ENCODE measurements around the gene PABPN1.

Gene PABPN1

DNA sequence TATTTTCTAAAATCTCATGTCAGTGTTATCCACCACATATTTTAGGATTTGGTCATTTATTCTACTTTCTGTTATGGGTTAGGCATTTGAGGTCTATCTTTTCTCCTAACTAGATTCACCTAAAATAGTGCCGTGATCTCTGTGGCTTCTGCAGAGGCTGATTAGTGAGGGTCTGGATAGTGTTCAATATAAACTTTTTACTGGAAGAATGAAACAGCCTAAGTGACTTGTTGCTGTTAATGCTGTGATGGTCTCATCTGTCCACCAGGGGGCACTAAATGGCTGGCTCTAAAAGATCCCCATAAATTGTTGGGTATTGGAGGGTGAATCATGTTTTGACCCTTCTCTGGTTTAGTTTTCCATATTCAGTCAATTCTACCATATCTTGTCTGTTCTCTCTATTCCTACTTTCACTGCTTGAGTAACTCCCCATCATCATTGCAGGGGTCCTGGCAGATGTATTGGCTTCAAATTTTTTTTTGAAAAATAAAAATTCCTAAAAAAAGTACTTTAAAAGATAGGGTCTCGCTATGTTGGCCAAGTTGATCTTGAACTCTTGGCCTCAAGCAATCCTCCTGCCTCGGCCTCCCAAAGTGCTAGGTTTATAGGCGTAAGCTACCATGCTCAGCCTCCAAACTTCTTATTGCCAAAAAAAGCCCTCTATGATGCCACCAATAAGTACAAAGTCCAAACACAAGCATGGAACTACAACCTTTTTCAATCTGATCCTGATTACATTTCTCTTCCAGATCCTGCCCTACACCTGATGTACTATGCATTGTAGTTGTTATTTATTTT is 6.9 kb downstream of the PABPN1 start:
- peak; percentile 77 to 88 for DNase-seq
- no peak for TF ChIP-seq POLR2A (IDR thresholded peaks at IDR 0.05; ENCODE audit: low read length)
- TF ChIP-seq GATA1 (IDR thresholded peaks at IDR 0.05; ENCODE audit: low read depth, low read length): no peak

DNA sequence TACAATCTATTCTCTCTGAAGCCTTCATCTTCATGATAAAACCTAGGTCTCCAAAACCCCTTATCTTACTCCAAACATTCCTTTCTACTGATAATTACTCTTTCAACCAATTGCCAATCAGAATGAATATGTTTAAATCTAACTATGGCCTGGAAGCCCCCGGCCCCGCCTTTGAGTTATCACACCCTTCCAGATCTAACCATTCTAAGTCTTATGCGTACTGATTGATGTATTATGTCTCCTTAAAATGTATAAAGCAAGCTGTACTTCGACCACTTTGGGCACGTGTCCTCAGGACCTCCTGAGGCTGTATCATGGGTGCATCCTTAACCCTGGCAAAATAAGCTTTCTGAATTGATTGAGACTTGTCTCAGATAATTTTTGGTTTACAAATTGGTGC is 14.4 kb downstream of the PABPN1 start:
- TF ChIP-seq POLR2A (IDR thresholded peaks at IDR 0.05; ENCODE audit: low read length) (no peak), GATA1 (IDR thresholded peaks at IDR 0.05; ENCODE audit: low read depth, low read length) (no peak)
- DNase-seq: peak in 1 of 2 experiments; percentile 20

DNA sequence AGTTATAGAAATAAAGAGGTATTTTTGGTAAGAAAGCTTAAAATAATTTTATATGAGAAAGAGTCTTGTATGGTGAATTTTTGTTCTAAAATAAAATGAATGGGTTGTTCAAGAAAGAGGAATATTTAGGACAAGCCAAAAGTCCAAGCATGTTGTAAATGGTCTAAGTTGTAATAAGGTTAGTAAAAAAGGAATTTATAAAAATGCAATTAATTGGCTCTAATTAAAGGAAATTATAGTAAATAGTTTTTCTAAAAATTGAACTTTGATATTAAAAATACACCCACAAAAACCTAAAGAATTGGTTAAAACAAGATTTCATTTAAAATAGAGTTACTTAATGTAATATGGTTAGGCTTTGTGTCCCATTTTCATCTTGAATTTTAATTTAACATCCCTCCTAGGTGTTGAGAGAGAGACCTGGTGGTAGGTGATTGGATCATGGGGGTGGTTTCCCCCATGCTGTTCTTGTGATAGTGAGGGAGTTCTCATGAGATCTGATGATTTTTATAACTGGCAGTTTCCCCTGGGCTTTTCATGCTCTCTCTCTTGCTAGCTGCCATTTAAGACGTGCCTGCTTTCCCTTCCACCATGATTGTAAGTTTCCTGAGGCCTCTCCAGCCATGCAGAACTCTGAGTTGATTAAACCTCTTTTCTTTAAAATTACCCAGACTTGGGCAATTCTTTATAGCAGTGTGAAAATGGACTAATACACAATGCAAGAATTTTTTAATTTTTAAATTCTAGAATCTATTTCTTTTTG is 18.4 kb downstream of the PABPN1 start:
- TF ChIP-seq POLR2A (IDR thresholded peaks at IDR 0.05; ENCODE audit: low read length) (no peak), GATA1 (IDR thresholded peaks at IDR 0.05; ENCODE audit: low read depth, low read length) (no peak)
- DNase-seq: no peak

DNA sequence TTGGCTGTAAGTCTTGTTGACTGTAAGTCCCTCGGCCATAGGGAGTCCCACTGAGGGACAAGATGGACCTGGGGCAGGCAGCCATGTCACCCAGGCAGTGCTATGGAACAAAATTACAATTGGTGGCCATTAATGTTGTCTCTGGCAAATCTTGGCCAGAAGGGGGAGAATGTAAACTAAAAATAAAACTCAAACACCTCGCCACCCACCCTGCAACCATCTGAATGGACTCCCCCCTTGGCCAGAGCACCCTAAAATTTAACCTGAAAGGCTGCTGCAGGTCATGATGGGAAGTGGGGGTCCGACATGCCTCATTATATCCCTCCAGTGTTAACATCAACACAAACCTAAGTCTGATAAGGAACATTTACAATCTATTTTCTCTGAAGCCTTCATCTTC is 23.2 kb downstream of the PABPN1 start:
- no peak for DNase-seq
- TF ChIP-seq POLR2A (IDR thresholded peaks at IDR 0.05; ENCODE audit: low read length): no peak
- TF ChIP-seq GATA1 (IDR thresholded peaks at IDR 0.05; ENCODE audit: low read depth, low read length): no peak

DNA sequence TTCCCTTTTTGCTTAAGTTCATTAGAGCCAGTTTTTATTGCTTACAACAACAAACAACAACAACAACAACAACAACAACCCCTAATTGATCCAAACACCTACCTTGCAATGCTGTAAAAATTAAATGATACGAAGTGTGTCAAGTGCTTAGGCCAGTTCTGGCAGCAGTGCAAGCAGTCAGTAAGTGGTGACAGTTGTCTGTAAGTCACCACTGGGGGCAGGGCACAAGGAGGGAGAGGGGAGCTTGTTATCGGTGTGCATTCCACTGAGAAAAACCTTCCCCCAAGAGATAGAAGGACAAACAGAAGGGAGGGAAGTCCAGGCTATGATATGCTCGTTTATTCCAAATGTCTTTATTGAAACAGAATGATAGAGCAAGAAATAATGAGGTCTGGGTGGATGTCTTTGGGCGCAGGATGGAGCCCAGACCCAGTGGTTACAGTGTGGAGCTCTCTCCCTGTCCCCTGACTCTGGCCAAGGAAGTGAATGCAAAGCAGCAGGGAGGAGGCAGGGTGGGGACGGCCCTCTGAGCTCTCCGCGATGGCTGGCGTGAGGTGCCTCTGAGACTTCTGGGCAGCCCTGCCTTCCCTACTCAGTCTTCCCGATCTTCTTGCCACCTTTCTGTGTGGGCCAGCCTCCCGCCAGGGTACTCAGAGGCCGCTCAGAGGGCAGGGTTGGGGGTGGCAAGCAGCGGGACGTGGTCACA is 24.9 kb downstream of the PABPN1 start:
- peak; percentile 7 to 29 for DNase-seq
- TF ChIP-seq POLR2A (IDR thresholded peaks at IDR 0.05; ENCODE audit: low read length) (no peak), GATA1 (IDR thresholded peaks at IDR 0.05; ENCODE audit: low read depth, low read length) (no peak)

DNA sequence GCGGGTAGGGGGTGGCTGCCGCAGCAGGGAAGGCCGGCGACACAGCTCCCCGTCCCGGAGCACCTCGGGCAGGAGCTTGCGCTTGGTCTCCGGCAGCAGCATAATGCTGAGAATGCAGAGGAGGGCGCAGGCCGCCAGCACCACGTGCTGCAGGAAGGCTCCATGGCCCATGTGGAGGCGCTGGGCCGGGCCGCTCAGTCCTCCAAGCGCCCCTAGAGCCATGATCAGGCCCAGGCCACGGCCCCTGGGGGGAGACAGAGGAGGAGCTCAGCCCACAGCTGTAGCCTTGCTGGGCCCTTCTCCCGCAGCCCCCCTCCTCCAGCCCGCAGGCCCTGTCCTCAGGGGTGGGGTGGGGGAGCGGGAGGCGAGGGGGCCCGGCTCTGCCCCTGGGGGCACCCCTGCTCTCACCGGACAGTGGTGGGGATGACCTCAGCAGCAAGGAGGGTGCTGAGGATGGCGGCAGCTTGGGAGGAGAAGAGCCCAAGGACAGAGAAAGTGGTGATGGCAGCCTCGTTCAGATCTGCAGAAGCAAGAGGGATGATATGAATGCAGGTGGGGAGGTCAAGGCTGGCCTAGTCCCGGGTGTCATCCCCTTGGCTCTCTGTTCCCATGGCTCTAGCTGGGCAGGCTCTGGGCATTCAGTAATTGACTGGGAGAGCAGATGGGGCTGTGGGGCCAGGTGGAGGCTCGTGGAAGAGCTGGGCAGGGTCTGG is 25.6 kb downstream of the PABPN1 start:
- no peak for TF ChIP-seq POLR2A (IDR thresholded peaks at IDR 0.05; ENCODE audit: low read length)
- TF ChIP-seq GATA1 (IDR thresholded peaks at IDR 0.05; ENCODE audit: low read depth, low read length): no peak
- no peak for DNase-seq

DNA sequence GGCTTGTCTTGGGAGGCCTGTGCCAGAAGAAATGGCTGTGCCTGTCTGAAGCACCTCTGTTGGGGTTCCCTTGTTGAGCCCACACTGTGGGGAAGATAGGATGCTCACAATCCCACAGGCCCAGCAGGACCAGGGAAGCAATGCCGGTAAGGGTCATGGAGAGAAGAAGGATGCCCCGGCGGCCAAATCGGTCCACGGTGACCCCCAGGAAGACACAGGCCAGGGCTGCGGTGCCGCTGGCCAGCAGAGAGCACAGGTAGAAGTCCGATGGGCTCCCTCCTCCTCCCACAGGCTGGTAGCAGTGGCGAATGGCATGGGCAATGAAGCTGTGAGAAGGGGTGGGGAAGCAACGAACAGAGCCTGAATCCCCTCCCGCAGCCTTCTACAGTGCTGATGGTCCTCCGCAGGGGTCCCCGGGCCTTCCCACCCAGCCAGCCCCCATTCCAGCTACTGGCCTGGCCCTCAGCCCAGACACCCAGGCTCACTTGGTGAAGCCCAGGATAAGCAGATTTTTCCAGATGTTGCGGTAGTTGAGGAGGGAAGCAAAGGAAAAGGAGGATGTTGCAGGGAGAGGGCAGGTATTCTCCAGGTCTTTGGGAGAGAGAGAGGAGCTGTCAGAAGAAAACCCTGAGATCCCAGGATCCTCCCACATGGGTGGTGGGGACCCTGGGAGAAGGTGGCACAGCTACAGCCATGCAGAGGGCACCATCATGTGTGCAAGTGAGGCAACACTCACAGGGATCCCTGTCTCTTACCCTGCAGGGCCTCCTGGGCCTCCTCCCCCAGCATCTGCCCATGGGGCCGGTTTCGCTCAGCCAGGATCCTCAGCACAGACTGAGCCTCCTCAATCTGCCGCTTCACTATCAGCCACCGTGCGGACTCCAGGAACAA is 26.4 kb downstream of the PABPN1 start:
- TF ChIP-seq GATA1 (IDR thresholded peaks at IDR 0.05; ENCODE audit: low read depth, low read length): no peak
- no peak for TF ChIP-seq POLR2A (IDR thresholded peaks at IDR 0.05; ENCODE audit: low read length)
- no peak for DNase-seq

DNA sequence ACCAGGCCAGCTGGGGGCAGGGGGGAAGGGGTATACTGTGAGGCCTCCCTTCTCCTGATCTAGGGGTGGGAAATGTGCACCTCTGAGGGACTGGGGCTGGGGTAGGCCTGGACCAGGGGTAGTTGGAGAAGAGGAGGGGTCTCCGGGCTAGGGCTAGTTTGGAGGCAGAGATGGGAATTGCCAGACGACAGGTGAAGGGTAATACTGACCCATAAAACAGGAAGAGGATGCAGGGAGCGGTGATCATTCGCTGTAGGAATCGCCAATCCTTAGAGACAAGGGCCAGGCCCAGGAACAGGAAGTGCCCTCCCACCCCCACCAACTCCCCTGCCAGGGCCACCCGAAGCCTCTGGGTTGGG is 27.0 kb downstream of the PABPN1 start:
- DNase-seq: no peak
- no peak for TF ChIP-seq POLR2A (IDR thresholded peaks at IDR 0.05; ENCODE audit: low read length)
- no peak for TF ChIP-seq GATA1 (IDR thresholded peaks at IDR 0.05; ENCODE audit: low read depth, low read length)

DNA sequence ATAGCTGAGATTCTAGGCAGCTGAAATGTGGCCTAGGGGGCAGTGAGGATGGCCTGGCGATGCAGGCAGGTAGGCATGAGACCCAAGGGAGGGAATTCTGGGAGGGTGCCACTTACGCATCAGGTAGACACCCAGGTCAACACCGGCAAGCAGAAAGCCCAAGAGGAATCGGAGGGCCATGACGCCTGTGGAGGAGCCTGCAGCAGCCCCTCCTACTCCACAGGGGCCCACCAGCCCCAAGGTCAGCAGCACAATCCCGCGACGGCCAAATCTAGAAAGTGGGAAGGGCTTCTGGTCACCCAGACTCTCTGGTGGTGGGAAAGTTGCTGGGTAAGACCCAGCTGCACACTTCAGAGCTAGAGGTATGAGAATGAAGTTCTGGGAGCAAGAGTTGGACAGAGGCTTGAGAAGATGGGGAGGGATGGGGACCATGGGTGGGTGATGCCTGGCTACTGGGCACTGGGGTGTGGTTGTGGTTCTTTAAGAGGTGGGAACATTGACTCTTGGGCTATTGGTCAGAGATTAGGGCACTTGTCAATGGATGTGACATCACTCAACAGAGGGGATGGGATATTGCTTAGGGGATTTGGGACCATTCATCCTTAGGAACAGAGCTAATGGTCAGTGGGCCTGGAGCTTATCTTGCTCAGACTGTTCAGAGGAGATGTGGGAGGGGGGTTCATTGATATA is 28.0 kb downstream of the PABPN1 start:
- DNase-seq: no peak
- TF ChIP-seq POLR2A (IDR thresholded peaks at IDR 0.05; ENCODE audit: low read length): no peak
- no peak for TF ChIP-seq GATA1 (IDR thresholded peaks at IDR 0.05; ENCODE audit: low read depth, low read length)

DNA sequence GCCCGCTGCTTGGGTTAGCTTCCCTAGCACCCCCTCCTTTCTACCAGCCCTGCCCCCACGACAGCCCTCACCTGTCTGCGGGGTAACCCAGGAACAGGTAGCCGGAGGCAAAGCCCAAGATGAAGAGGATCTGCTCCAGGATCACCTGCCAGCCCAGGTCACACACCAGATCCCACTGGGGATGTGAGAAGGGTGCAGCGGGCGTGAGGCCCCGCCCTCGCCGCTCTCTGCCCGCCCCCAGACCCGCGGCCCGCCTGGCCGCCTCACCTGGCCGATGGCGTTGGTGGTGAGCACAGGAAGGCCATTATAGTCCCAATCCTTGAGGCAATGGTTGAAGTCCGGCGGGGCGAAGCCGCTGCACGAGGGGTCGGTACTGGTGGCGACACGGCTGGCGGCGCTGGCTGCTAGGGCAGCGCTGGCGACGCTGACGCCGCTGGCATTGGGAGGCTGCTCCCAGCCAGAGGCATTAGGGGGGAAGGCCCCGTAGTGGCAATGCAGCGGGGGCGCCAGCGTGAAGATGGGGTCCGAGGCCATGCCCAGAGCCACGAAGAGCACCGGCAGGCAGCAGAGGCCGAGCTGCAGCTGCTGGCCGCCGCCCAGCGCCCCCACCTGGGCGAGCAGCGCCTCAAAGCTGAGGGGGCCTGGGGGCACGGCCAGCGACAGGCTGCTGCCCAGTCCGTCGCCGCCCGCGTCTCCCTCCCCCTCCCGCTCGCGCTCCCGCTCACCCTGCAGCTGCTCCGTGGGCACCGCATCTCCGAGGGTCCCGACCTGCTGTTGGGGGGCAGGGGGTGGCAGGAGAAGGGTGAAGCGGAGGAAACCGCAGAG is 30.6 kb downstream of the PABPN1 start:
- TF ChIP-seq POLR2A (IDR thresholded peaks at IDR 0.05; ENCODE audit: low read length): no peak
- TF ChIP-seq GATA1 (IDR thresholded peaks at IDR 0.05; ENCODE audit: low read depth, low read length): no peak
- no peak for DNase-seq
